OCI-LY7 (cell line): ENCODE measurements around the gene VWC2L. TPM values are rescaled to one million over a fixed set of nuclear protein-coding genes. Genes with fewer than 3 reads are reported as not detected.

ENCODE experiments used
- BruUV-seq: library from RNA; stranded (reverse); fragments of 400-500 nt; replicated peaks from 2 replicates; lab custom pipeline; 2021; lab: Mats Ljungman, UMichigan
- CTCF ChIA-PET: fragments of 300-600 bp; sonication (Branson Sonifier 250); formaldehyde crosslinking; loops from one replicate; lab custom pipeline; 2022; ENCODE audit warnings: antibody characterized with exemption; ENCODE audit not compliant: unreplicated experiment; lab: Charles Lee
- POLR2A ChIA-PET: fragments of 300-600 bp; sonication (Branson Sonifier 250); formaldehyde crosslinking; loops from one replicate; lab custom pipeline; 2022; ENCODE audit warnings: antibody characterized with exemption; lab: Charles Lee
- DNase-seq: peaks from one replicate; pipeline ENCODE4 v3.0.0-alpha.2; 2015; ENCODE audit warnings: low spot score
- H2AFZ ChIP-seq: fragments of 200-600 bp; sonication (generic), shearing (Covaris generic); 2 replicates; pipeline ENCODE4 v1.6.1; 2014; ENCODE audit warnings: mild to moderate bottlenecking, antibody characterized with exemption, low read length, moderate library complexity
- H3K27ac ChIP-seq: fragments of 200-600 bp; sonication (generic); 2 replicates; pipeline ENCODE4 v1.5.1; 2014; ENCODE audit warnings: mixed run types, low read depth, mild to moderate bottlenecking, moderate library complexity, low read length, inconsistent platforms; ENCODE audit not compliant: poor library complexity, severe bottlenecking
- H3K36me3 ChIP-seq: fragments of 200-600 bp; sonication (generic); 2 replicates; pipeline ENCODE4 v1.6.1; 2014; ENCODE audit warnings: mild to moderate bottlenecking, antibody characterized with exemption, low read length, moderate library complexity, mixed read lengths; ENCODE audit not compliant: insufficient read depth
- H3K4me1 ChIP-seq: fragments of 200-600 bp; sonication (generic); 2 replicates; pipeline ENCODE4 v1.5.1; 2014; ENCODE audit warnings: mild to moderate bottlenecking, low read length; ENCODE audit not compliant: insufficient read depth, poor library complexity, severe bottlenecking
- H3K4me2 ChIP-seq: fragments of 200-600 bp; sonication (generic); 2 replicates; pipeline ENCODE4 v1.6.1; 2014; ENCODE audit warnings: mild to moderate bottlenecking, low read length
- H3K4me3 ChIP-seq: fragments of 200-600 bp; sonication (generic); 2 replicates; pipeline ENCODE4 v1.5.1; 2014; ENCODE audit warnings: mild to moderate bottlenecking, low read depth, low read length; ENCODE audit not compliant: poor library complexity, severe bottlenecking
- H3K79me2 ChIP-seq: fragments of 200-600 bp; sonication (generic); 2 replicates; pipeline ENCODE4 v1.6.1; 2016; ENCODE audit warnings: low read depth, mild to moderate bottlenecking, low read length, moderate library complexity, mixed read lengths; ENCODE audit not compliant: insufficient read depth
- H3K9me2 ChIP-seq: fragments of 200-600 bp; sonication (generic); 2 replicates; pipeline ENCODE4 v1.6.1; 2016; ENCODE audit warnings: mild to moderate bottlenecking, low read length, mixed read lengths; ENCODE audit not compliant: insufficient read depth
- H3K9me3 ChIP-seq: fragments of 200-600 bp; sonication (generic); 2 replicates; pipeline ENCODE4 v1.6.1; 2014; ENCODE audit warnings: mild to moderate bottlenecking, mixed run types, low read length, mixed read lengths
- H4K20me1 ChIP-seq: fragments of 200-600 bp; sonication (generic); 2 replicates; pipeline ENCODE4 v1.6.1; 2014; ENCODE audit warnings: mild to moderate bottlenecking, antibody characterized with exemption, low read length, moderate library complexity, mixed read lengths; ENCODE audit not compliant: insufficient read depth
- EZH2phosphoT487 ChIP-seq: fragments of 200-600 bp; sonication (generic); IDR thresholded peaks from 2 replicates; pipeline ENCODE4 v1.6.1; 2018; ENCODE audit warnings: low read depth, borderline replicate concordance, mild to moderate bottlenecking, mixed run types, antibody characterized with exemption, low read length, moderate library complexity, mixed read lengths
- intact Hi-C: fragments of 100-400 bp; cut with micrococcal nuclease; formaldehyde crosslinking; loops from one replicate; pipeline ENCODE4 v1.10.0; 2022; ENCODE audit not compliant: unreplicated experiment
- total RNA-seq, 2 experiments: library from RNA; depleted of rRNA in 1 of 2; stranded (reverse); fragments of >200 nt in 1 of 2; shearing (Covaris generic) in 1 of 2; gene quantifications; 2 replicates each; pipeline ENCODE4 v1.2.3, GENCODE V29; 2014 to 2022
- TF ChIP-seq, protein P1 (sequence below): fragments of 200-600 bp; sonication (generic); conservative IDR thresholded peaks from 2 replicates; pipeline ENCODE4 v1.5.1; 2014; ENCODE audit warnings: mild to moderate bottlenecking, antibody characterized with exemption, low read length, moderate library complexity, mixed read lengths

VWC2L gene
- total RNA-seq, 2 experiments from 2014 or later, result not detected

DNA sequence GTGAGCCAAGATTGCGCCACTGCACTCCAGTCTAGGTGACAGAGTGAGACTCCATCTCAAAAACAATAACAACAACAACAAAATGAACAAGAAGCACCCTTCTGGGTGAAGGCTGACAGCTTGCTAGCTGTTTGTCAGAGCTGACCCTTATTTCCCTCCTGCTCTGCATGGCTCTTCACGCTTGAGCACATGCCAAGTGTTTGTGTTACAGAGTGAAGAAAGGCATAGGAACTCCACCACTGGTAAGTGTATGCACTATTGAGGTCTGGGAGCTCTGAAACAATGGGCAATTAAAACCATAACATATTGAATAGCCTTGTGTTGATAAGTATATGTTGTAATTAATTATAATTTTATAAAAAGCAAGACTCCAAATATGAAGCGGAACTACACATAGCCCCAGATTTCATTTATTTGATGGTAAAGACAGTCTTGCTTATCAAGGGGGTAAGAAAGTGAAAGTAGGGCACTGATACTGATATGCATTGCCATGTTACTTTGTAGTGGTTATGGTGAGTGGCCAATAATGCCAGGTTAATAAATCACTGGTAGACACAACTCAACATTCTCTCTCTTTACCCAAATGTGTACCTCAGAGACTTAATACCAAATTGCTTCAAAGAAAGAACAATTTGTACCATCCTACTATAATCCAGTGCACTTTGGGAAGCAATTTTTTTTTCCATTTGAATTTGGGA is 163.4 kb downstream of the VWC2L start:
- BruUV-seq, result no TSS peak
- Histone ChIP-seq H3K27ac (no peak overlapping the region), H2AFZ (no peak overlapping the region), H4K20me1 (no peaks in the 10 kb centered on the region), H3K9me2 (no peaks in the 10 kb centered on the region), H3K4me3 (no peak overlapping the region), H3K4me1 (no peaks in the 10 kb centered on the region), H3K79me2 (no peaks in the 10 kb centered on the region), H3K4me2 (no peak overlapping the region), H3K36me3 (no peaks in the 10 kb centered on the region), H3K9me3 (no peaks in the 10 kb centered on the region)
- intact Hi-C loops, result no loop called here
- CTCF ChIA-PET, result no interaction called here
- DNase-seq, result no peak
- no peak for TF ChIP-seq EZH2phosphoT487
- TF ChIP-seq, protein P1, sequence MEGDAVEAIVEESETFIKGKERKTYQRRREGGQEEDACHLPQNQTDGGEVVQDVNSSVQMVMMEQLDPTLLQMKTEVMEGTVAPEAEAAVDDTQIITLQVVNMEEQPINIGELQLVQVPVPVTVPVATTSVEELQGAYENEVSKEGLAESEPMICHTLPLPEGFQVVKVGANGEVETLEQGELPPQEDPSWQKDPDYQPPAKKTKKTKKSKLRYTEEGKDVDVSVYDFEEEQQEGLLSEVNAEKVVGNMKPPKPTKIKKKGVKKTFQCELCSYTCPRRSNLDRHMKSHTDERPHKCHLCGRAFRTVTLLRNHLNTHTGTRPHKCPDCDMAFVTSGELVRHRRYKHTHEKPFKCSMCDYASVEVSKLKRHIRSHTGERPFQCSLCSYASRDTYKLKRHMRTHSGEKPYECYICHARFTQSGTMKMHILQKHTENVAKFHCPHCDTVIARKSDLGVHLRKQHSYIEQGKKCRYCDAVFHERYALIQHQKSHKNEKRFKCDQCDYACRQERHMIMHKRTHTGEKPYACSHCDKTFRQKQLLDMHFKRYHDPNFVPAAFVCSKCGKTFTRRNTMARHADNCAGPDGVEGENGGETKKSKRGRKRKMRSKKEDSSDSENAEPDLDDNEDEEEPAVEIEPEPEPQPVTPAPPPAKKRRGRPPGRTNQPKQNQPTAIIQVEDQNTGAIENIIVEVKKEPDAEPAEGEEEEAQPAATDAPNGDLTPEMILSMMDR, result no peak
- POLR2A ChIA-PET, result no interaction called here

DNA sequence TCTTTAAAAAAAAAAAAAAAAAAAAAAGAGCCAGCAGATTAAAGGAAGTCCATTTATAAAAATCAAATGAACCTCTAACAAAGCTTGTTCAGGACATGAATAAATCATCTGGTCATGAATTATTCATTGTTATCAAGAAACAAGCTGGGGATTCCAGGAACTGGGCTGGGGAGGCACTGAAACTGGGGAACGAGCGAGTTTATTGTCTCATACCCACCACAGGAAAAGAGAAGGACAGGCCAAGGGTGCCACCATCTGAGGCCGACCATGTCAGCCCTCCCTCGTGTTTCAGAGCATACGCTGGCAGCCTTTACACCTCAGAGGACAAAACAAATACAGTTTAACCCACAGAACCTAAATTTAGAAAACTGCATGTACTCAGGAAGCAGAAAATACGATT is 164.2 kb downstream of the VWC2L start:
- ChIA-PET CTCF (no interaction called here), POLR2A (no interaction called here)
- no TSS peak for BruUV-seq
- intact Hi-C loops, result no loop called here
- H3K9me3 ChIP-seq, result no peaks in the 10 kb centered on the region
- no peaks in the 10 kb centered on the region for H4K20me1 ChIP-seq
- H3K9me2 ChIP-seq, result no peaks in the 10 kb centered on the region
- no peak overlapping the region for H3K27ac ChIP-seq
- TF ChIP-seq, protein P1, result no peak
- no peak for TF ChIP-seq EZH2phosphoT487
- no peak overlapping the region for H3K4me3 ChIP-seq
- H3K79me2 ChIP-seq, result no peaks in the 10 kb centered on the region
- DNase-seq, result no peak
- H2AFZ ChIP-seq, result no peak overlapping the region
- H3K4me2 ChIP-seq, result no peak overlapping the region
- H3K36me3 ChIP-seq, result no peaks in the 10 kb centered on the region
- H3K4me1 ChIP-seq, result no peaks in the 10 kb centered on the region

DNA sequence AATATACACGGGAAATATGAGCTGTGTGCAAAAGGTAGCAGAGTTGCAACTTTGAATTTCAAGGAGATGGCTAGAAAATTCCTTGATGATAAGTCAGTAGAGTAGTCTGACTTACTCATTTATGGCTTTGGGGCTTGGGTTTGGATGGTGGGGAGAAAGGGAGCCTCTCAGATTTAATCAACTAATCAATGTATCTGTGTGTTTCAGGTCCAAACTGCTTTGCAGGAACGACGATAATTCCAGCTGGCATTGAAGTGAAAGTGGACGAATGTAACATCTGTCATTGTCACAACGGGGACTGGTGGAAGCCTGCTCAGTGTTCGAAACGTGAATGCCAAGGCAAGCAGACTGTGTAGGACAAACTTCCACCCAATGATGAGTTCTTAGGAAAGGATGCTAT is 164.6 kb downstream of the VWC2L start:
- POLR2A ChIA-PET, result interaction anchor here (0.5 to 1.0 kb wide), 4 partner anchors 17 to 905 kb away, joined by 3 to 4 read pairs (median 3); no protein-coding TSS in a partner anchor
- H3K4me2 ChIP-seq, result no peak overlapping the region
- H3K27ac ChIP-seq, result no peak overlapping the region
- no peaks in the 10 kb centered on the region for H3K9me2 ChIP-seq
- H3K9me3 ChIP-seq, result no peaks in the 10 kb centered on the region
- H3K4me1 ChIP-seq, result no peaks in the 10 kb centered on the region
- intact Hi-C loops, result no loop called here
- DNase-seq, result no peak
- H4K20me1 ChIP-seq, result no peaks in the 10 kb centered on the region
- no peak overlapping the region for H2AFZ ChIP-seq
- no TSS peak for BruUV-seq
- H3K36me3 ChIP-seq, result no peaks in the 10 kb centered on the region
- no peak overlapping the region for H3K4me3 ChIP-seq
- H3K79me2 ChIP-seq, result no peaks in the 10 kb centered on the region
- CTCF ChIA-PET, result no interaction called here
- no peak for TF ChIP-seq EZH2phosphoT487
